HFFc6 (cell line): ENCODE data around the gene SCN4A. TPM values are rescaled to one million over a fixed set of nuclear protein-coding genes. Genes with fewer than 3 reads are reported as not detected.

Experiments used
- DNase-seq: peaks from one replicate; pipeline ENCODE4 v3.0.0-alpha.2; 2018
- H3K27ac Mint-ChIP-seq: 2 replicates; pipeline ENCODE4 v1.8.0; 2020; ENCODE audit warnings: mild to moderate bottlenecking, mixed read lengths
- H3K27me3 Mint-ChIP-seq: 2 replicates; pipeline ENCODE4 v1.8.0; 2021; ENCODE audit warnings: mild to moderate bottlenecking, moderate library complexity, mixed read lengths; ENCODE audit not compliant: insufficient read depth
- H3K36me3 Mint-ChIP-seq: 2 replicates; pipeline ENCODE4 v1.8.0; 2021; ENCODE audit warnings: low read depth, mixed read lengths
- H3K4me1 Mint-ChIP-seq: 2 replicates; pipeline ENCODE4 v1.8.0; 2020; ENCODE audit warnings: low read depth, mixed read lengths
- H3K4me3 Mint-ChIP-seq: 2 replicates; pipeline ENCODE4 v1.8.0; 2020; ENCODE audit warnings: mild to moderate bottlenecking, moderate library complexity, mixed read lengths
- H3K9me3 Mint-ChIP-seq: 2 replicates; pipeline ENCODE4 v1.8.0; 2020; ENCODE audit warnings: mild to moderate bottlenecking, mixed read lengths
- total RNA-seq, 6 experiments: library from RNA; stranded (reverse); fragmentation: NEBNext Ultra II Directional; extraction: Animal tissue kit (Norgen Biotek cat#: 25700); gene quantifications; 2 replicates in 1 of 6; 3 replicates in 5 of 6; pipeline ENCODE4 v1.2.3, GENCODE V29; 2021
- TF ChIP-seq, protein P1 (sequence below): fragments of 200-600 bp; sonication (generic); IDR thresholded peaks from 2 replicates; pipeline ENCODE4 v1.5.0; 2021; ENCODE audit warnings: antibody characterized with exemption, mild to moderate bottlenecking

SCN4A gene
- total RNA-seq, 6 experiments from 2014 or later = not detected

- Mint-ChIP-seq H3K4me3 (no peak overlapping the region), H3K9me3 (no peaks in the 10 kb centered on the region), H3K36me3 (no peaks in the 10 kb centered on the region), H3K27ac (no peak overlapping the region), H3K27me3 (peaks cover 11% of the 10 kb centered on the region), H3K4me1 (peaks cover 7% of the 10 kb centered on the region)
- DNase-seq = no peak
- TF ChIP-seq, protein P1, sequence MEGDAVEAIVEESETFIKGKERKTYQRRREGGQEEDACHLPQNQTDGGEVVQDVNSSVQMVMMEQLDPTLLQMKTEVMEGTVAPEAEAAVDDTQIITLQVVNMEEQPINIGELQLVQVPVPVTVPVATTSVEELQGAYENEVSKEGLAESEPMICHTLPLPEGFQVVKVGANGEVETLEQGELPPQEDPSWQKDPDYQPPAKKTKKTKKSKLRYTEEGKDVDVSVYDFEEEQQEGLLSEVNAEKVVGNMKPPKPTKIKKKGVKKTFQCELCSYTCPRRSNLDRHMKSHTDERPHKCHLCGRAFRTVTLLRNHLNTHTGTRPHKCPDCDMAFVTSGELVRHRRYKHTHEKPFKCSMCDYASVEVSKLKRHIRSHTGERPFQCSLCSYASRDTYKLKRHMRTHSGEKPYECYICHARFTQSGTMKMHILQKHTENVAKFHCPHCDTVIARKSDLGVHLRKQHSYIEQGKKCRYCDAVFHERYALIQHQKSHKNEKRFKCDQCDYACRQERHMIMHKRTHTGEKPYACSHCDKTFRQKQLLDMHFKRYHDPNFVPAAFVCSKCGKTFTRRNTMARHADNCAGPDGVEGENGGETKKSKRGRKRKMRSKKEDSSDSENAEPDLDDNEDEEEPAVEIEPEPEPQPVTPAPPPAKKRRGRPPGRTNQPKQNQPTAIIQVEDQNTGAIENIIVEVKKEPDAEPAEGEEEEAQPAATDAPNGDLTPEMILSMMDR = peak; percentile 62
Measured at GRCh38 chr17:63950940-63951907, 21.5 kb downstream of the SCN4A start.

DNA sequence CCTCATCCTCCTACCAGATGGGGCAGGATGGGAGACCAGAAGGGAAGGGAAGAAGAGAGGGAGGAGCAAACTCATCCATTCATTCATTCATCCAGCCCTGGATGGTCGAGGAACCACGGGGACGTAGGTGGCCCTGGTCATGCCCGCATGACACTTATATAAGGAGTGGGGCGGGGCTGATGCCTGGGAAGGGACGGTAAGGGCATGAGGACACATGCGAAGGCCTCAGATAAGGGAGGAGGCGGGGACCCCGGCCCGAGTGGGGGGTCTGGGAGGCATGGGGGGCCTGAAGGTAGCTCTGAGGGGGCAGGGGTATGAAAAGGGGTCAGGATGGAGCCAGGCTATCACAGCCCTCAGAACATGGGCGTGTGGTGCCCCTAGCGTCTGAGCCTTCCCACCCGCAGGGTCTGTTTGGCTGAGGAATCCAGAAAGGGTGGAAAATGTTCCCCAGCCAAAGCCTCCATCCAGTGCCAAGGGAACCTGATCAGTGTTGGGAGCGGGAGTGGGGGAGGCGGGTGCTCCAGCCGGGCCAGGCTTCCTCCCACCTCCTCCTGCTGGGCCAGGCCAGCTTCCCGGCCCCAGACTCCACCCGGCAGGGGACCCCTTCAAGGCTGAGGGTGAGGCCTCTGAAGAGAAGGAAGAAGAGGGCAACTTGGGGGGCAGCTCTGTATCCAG, 23.0 kb downstream of the SCN4A start:
- no peak overlapping the region for H3K4me3 Mint-ChIP-seq
- no peaks in the 10 kb centered on the region for H3K9me3 Mint-ChIP-seq
- DNase-seq = no peak
- TF ChIP-seq, protein P1 = no peak
- H3K4me1 Mint-ChIP-seq = no peaks in the 10 kb centered on the region
- H3K36me3 Mint-ChIP-seq = no peaks in the 10 kb centered on the region
- no peak overlapping the region for H3K27ac Mint-ChIP-seq
- H3K27me3 Mint-ChIP-seq = peaks cover 11% of the 10 kb centered on the region

- DNase-seq = no peak
- TF ChIP-seq, protein P1 = no peak
- Mint-ChIP-seq H3K27me3 (peaks cover 9% of the 10 kb centered on the region), H3K36me3 (no peaks in the 10 kb centered on the region), H3K4me3 (no peak overlapping the region), H3K9me3 (no peaks in the 10 kb centered on the region), H3K27ac (no peak overlapping the region), H3K4me1 (no peaks in the 10 kb centered on the region)
Measured at GRCh38 chr17:63948521-63948920, 24.2 kb downstream of the SCN4A start.

DNA sequence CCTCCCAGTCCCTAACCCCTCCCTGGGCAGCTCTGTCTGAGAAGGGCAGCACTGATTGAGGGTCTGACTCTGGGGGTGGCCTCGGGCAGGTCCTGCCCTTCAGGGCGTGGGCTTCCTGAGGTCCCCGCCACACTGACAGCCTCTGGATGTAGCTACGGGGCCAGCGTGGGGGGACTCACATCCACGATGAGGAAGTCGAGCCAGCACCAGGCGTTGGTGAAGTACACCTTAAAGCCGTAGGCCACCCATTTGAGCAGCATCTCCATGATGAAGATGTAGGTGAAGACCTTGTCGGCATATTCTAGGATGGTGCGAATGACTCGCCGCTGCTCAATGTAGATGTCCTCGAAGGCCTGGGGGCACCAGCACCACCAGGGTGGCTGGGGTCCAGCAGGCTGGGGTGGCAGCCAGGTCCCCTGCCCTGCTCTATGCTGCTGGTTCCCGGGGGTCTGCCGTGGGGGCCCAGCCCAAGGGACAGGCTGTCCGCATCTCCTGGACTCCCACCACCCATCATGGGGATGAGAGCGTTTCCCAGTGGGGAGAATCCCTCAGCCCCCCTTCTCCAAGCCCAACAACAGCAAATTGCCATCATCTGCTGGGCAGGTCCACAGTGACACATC, 24.9 kb downstream of the SCN4A start:
- no peaks in the 10 kb centered on the region for H3K4me1 Mint-ChIP-seq
- H3K27ac Mint-ChIP-seq = no peak overlapping the region
- H3K4me3 Mint-ChIP-seq = no peak overlapping the region
- H3K36me3 Mint-ChIP-seq = no peaks in the 10 kb centered on the region
- TF ChIP-seq, protein P1 = no peak
- no peaks in the 10 kb centered on the region for H3K9me3 Mint-ChIP-seq
- H3K27me3 Mint-ChIP-seq = peaks cover 9% of the 10 kb centered on the region
- DNase-seq = no peak

DNA sequence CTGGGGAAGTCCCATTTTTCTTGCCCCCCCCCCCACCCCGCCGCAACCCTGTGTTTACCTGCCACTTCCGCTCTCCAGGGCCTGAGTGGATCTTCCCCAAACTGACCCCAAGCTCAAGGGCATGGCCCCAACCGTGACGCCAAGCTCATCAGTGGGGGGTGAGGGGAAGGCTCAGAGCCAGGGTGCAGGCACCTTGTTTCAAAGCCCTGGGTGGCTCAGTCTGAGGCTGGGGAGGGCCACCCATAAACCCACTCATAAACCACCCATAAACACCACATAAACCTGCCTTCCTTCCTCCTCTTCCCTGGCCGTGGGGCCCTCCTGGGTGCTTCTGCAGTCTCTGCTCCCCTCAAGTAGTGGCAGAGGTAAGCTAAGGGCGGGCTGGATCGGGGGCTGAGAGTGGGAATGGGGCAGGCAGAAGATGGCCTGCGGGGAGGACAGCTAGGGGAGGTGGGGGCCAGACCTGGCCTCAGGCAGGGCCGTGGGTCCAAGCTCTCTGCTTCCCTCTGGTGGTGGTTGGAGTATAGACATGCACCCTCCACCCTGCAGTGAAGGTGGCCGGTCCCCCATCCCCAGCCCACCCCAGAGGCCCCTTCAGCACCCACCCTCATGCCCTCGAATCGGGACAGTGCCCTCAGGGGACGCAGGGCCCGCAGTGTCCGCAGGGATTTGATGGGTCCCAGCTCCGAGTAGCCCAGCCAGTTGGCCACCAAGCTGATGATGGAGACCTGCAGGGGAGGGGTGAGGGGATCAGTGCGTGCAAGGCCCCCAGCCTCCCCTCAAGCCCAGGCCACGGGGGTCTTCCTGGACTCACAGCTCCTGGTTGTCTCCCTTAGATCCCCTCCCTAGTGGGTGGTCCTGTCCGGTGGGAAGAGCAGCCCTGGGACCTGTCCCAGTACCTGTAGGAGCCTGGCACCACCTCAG, 26.0 kb downstream of the SCN4A start:
- Mint-ChIP-seq H3K27me3 (peaks cover 10% of the 10 kb centered on the region), H3K27ac (no peak overlapping the region), H3K36me3 (no peaks in the 10 kb centered on the region), H3K9me3 (no peaks in the 10 kb centered on the region), H3K4me3 (no peak overlapping the region), H3K4me1 (no peaks in the 10 kb centered on the region)
- no peak for DNase-seq
- TF ChIP-seq, protein P1 = peak; percentile 91
